Measurements from ENCODE around the gene MYZAP.

GRCh38 chr15:57732526-57733331 lies 141.0 kb downstream of the MYZAP start:
- TF ChIP-seq CTCF (IDR thresholded peaks at IDR 0.05) (peak; percentile 98), RCOR1 (IDR thresholded peaks at IDR 0.05; ENCODE audit: low read length) (no peak)

All from SK-N-SH (cell line).